Natural killer cell (primary cell): ENCODE results near the gene IRF1. TPM values are rescaled to one million over a fixed set of nuclear protein-coding genes. Genes with fewer than 3 reads are reported as not detected.
A peak's percentile ranks its signal among the peaks of the same experiment; 100 is the strongest.

ENCODE experiments used
- ATAC-seq, 3 donors: fragments of 150-1000 bp in 2 of 3; fragments of 200-7000 bp in 1 of 3; cut with Tn5 transposase; 1 replicate in 1 of 3; 2 replicates in 2 of 3; pipeline ENCODE4 v1.10.0; 2021; ENCODE audit warnings: mild to moderate bottlenecking in 2 of 3, moderate library complexity in 2 of 3
- DNase-seq, 2 donors: peaks; one replicate each; pipeline versions ENCODE4 v3.0.0 to v3.0.0-alpha.2; 2013 to 2021; ENCODE audit warnings: mixed read lengths in 1 of 2
- H3K27ac ChIP-seq: one replicate; pipeline ENCODE4 v1.5.1; 2013; ENCODE audit warnings: mild to moderate bottlenecking, low read length
- H3K27me3 ChIP-seq: one replicate; pipeline ENCODE4 v1.6.1; 2013; ENCODE audit warnings: low read length; ENCODE audit not compliant: control insufficient read depth, insufficient read depth
- H3K36me3 ChIP-seq: one replicate; pipeline ENCODE4 v1.6.1; 2013; ENCODE audit warnings: low read length; ENCODE audit not compliant: control insufficient read depth, insufficient read depth
- H3K4me1 ChIP-seq: one replicate; pipeline ENCODE4 v1.6.1; 2013; ENCODE audit warnings: low read length; ENCODE audit not compliant: control insufficient read depth, insufficient read depth
- H3K4me3 ChIP-seq: one replicate; pipeline ENCODE4 v1.5.1; 2013; ENCODE audit warnings: low read length
- H3K9me3 ChIP-seq: one replicate; pipeline ENCODE4 v1.6.1; 2013; ENCODE audit warnings: low read length; ENCODE audit not compliant: control insufficient read depth, insufficient read depth
- H3K27ac Mint-ChIP-seq, 2 donors: one replicate each; pipeline ENCODE4 v1.8.0; 2022; ENCODE audit warnings: mild to moderate bottlenecking in 2 of 2, mixed read lengths in 2 of 2, moderate library complexity in 1 of 2
- H3K27me3 Mint-ChIP-seq, 2 donors: one replicate each; pipeline ENCODE4 v1.8.0; 2022; ENCODE audit warnings: low read depth in 2 of 2, mixed read lengths in 2 of 2
- H3K36me3 Mint-ChIP-seq: one replicate; pipeline ENCODE4 v1.8.0; 2022; ENCODE audit warnings: mixed read lengths
- H3K4me1 Mint-ChIP-seq, 2 donors: one replicate each; pipeline ENCODE4 v1.8.0; 2022; ENCODE audit warnings: mixed read lengths in 2 of 2
- H3K4me3 Mint-ChIP-seq: one replicate; pipeline ENCODE4 v1.8.0; 2022; ENCODE audit warnings: mild to moderate bottlenecking, moderate library complexity, mixed read lengths
- H3K9me3 Mint-ChIP-seq, 2 donors: one replicate each; pipeline ENCODE4 v1.8.0; 2022; ENCODE audit warnings: mixed read lengths in 2 of 2
- WGBS: methylation state at CpG from one replicate; pipeline ENCODE4 v1.1.7; 2013; ENCODE audit warnings: missing lambda C conversion rate; ENCODE audit not compliant: insufficient coverage; 5-methylcytosine and 5-hydroxymethylcytosine counted together
- intact Hi-C: fragments of 100-400 bp; cut with micrococcal nuclease; formaldehyde crosslinking; loops from one replicate; pipeline ENCODE4 v1.14.2; 2022
- total RNA-seq, 4 donors: library from RNA; stranded (reverse); fragments of 120-200 nt in 1 of 4; gene quantifications; one replicate each; pipeline versions ENCODE4 v1.2.3 to v1.2.4, GENCODE V29; 2013 to 2022
- TF ChIP-seq, protein P1 (sequence below): fragments of 200-600 bp; IDR thresholded peaks from one replicate; pipeline ENCODE4 v1.8.0; 2022; ENCODE audit warnings: antibody characterized with exemption

Gene IRF1
- total RNA-seq, 3 donors from 2014 or later (not counting 1 experiment from before 2014, with no cell fraction given), result 1,190 to 1,513 (median 1,282) TPM

DNA sequence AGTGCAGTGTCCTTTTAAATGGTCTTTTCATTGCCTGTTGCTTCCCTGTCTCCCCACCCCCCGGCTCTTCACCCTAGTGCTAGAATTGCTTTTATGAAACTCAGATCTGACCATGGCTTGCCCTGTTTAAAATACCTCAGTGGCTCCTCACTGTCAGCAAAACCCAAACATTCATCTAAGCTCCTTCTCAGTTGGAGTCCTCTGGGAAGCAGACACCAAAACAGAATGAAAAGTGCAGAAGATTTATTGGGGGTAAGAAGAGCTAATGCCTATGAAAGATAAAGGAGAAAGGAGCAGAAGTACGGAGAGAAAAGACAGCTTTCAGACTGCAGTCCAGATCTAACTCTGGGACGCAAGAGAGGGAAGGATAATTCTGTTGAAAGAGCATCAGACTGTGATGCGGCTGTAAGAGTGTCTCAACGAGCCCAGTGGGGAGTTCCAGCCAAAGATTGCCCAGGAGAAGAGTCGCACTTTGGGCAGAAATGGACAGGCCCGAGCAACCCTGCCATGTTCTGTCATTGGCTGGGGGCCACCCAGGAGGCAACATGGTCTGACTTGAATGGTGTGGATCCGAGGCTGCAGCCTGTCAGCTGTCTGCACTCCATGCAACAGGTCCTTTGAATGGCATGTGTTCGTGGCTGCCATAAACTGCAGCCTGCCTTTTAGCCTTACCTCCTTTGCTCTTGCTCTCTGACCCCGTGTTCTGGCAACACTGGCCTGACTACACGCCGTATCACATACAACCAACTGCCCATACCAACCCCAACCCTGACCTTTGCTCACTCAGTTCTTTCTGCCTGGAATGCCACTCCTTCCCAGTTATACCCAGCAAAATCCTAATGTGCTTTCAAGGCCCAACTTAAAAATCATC lies 55.9 kb downstream of the IRF1 start:
- Histone ChIP-seq H3K27ac (peak overlapping the region; percentile 54), H3K9me3 (no peaks in the 10 kb centered on the region), H3K4me3 (no peak overlapping the region), H3K27me3 (no peaks in the 10 kb centered on the region), H3K4me1 (peaks cover 89% of the 10 kb centered on the region), H3K36me3 (peaks cover 18% of the 10 kb centered on the region)
- H3K9me3 Mint-ChIP-seq, result no peaks in the 10 kb centered on the region
- peak overlapping the region; percentile 42 for H3K4me3 Mint-ChIP-seq
- H3K36me3 Mint-ChIP-seq, result peaks cover 9% of the 10 kb centered on the region
- DNase-seq (no peak), ATAC-seq (no peak)
- peak overlapping the region; percentile 87 to 100 for H3K27ac Mint-ChIP-seq
- peaks cover 94% of the 10 kb centered on the region in 2 donors for H3K4me1 Mint-ChIP-seq
- 89% methylated on average over 12 of the region's 12 CpGs for WGBS
- TF ChIP-seq, protein P1, sequence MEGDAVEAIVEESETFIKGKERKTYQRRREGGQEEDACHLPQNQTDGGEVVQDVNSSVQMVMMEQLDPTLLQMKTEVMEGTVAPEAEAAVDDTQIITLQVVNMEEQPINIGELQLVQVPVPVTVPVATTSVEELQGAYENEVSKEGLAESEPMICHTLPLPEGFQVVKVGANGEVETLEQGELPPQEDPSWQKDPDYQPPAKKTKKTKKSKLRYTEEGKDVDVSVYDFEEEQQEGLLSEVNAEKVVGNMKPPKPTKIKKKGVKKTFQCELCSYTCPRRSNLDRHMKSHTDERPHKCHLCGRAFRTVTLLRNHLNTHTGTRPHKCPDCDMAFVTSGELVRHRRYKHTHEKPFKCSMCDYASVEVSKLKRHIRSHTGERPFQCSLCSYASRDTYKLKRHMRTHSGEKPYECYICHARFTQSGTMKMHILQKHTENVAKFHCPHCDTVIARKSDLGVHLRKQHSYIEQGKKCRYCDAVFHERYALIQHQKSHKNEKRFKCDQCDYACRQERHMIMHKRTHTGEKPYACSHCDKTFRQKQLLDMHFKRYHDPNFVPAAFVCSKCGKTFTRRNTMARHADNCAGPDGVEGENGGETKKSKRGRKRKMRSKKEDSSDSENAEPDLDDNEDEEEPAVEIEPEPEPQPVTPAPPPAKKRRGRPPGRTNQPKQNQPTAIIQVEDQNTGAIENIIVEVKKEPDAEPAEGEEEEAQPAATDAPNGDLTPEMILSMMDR, result no peak
- intact Hi-C loops, result no loop called here
- no peaks in the 10 kb centered on the region for H3K27me3 Mint-ChIP-seq

- WGBS, result 96% methylated on average over 5 of the region's 6 CpGs
- H3K4me1 ChIP-seq, result peaks cover 88% of the 10 kb centered on the region
- Mint-ChIP-seq H3K4me3 (peak overlapping the region; percentile 70), H3K36me3 (peaks cover 9% of the 10 kb centered on the region), H3K9me3 (no peaks in the 10 kb centered on the region), H3K27me3 (no peaks in the 10 kb centered on the region), H3K4me1 (peaks cover 96 to 97% of the 10 kb centered on the region in 2 donors), H3K27ac (peak overlapping the region; percentile 99 to 100)
- no peak overlapping the region for H3K4me3 ChIP-seq
- peak overlapping the region; percentile 95 for H3K27ac ChIP-seq
- TF ChIP-seq, protein P1, result no peak
- intact Hi-C loops, result no loop called here
- ATAC-seq, result no peak
- no peaks in the 10 kb centered on the region for H3K9me3 ChIP-seq
- DNase-seq, result no peak
- no peaks in the 10 kb centered on the region for H3K27me3 ChIP-seq
- H3K36me3 ChIP-seq, result peaks cover 15% of the 10 kb centered on the region
Measured at GRCh38 chr5:132433141-132433540, 57.4 kb downstream of the IRF1 start.

DNA sequence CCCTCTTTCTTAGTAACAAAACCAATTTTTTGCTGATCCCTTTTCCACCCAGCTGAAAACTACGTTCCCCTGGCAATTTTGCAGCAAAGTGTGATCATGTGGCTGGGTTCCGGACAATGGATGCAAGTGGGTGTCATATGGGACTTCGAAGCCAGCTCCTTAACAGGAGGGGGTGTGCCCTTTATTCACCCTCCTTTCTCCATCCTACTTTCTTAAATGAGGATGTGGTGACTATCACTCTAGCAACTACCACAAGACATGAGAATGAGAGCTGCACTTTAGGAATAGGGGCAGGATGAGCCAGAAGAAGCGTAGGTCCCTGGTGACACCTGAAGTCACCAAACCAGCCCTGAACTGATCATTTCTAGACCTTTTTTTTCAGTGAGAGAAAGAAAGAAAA lies 58.9 kb downstream of the IRF1 start:
- TF ChIP-seq, protein P1, result no peak
- Histone ChIP-seq H3K4me1 (peaks cover 88% of the 10 kb centered on the region), H3K4me3 (no peak overlapping the region), H3K9me3 (no peaks in the 10 kb centered on the region), H3K36me3 (peaks cover 15% of the 10 kb centered on the region), H3K27ac (peak overlapping the region; percentile 95), H3K27me3 (no peaks in the 10 kb centered on the region)
- WGBS, result 67% methylated on average over 3 of the region's 4 CpGs
- no peaks in the 10 kb centered on the region for H3K27me3 Mint-ChIP-seq
- H3K4me1 Mint-ChIP-seq, result peaks cover 96 to 97% of the 10 kb centered on the region in 2 donors
- intact Hi-C loops, result no loop called here
- ATAC-seq (no peak), DNase-seq (peak in 1 of 2 donors; percentile 33)
- no peaks in the 10 kb centered on the region for H3K9me3 Mint-ChIP-seq
- H3K4me3 Mint-ChIP-seq, result peak overlapping the region; percentile 70
- peaks cover 9% of the 10 kb centered on the region for H3K36me3 Mint-ChIP-seq
- peak overlapping the region; percentile 99 to 100 for H3K27ac Mint-ChIP-seq

Other genes with a start within 250 kb of the IRF1 start
- gene PDLIM4, start 233.1 kb downstream of the IRF1 start, total RNA-seq, result not detected
- gene SLC22A4, start 196.4 kb downstream of the IRF1 start, total RNA-seq, result 1 to 10 TPM in 1 of 3 donors, under 1 TPM in 2; 0.14 to 2.3 (median 0.27) TPM
- 1 to 10 TPM; 1.6 to 5.0 (median 3.9) TPM for gene SLC22A5, start 121.1 kb downstream of the IRF1 start, total RNA-seq
- not detected for gene IL5, start 52.7 kb upstream of the IRF1 start, total RNA-seq
- gene RAD50, start 66.2 kb upstream of the IRF1 start, total RNA-seq, result 10 to 100 TPM; 21.0 to 31.2 (median 27.5) TPM
- gene IL13, start 167.4 kb upstream of the IRF1 start, total RNA-seq, result 1 to 10 TPM in 1 of 3 donors, under 1 TPM in 1, not detected in 1; 0.80 to 1.4 TPM
- gene IL4, start 183.2 kb upstream of the IRF1 start, total RNA-seq, result 1 to 10 TPM in 1 of 3 donors, not detected in 2; 8.1 TPM
- gene KIF3A, start 246.8 kb upstream of the IRF1 start, total RNA-seq, result 10 to 100 TPM; 13.6 to 19.2 (median 18.6) TPM